ENCODE data around the gene HOXC10.

The HOXC10 gene

GRCh38 chr12:54002278-54002914 lies 17.4 kb downstream of the HOXC10 start:
- no peak for DNase-seq (ENCODE audit: low read depth in 2 of 3, low spot score in 2 of 3)

DNA sequence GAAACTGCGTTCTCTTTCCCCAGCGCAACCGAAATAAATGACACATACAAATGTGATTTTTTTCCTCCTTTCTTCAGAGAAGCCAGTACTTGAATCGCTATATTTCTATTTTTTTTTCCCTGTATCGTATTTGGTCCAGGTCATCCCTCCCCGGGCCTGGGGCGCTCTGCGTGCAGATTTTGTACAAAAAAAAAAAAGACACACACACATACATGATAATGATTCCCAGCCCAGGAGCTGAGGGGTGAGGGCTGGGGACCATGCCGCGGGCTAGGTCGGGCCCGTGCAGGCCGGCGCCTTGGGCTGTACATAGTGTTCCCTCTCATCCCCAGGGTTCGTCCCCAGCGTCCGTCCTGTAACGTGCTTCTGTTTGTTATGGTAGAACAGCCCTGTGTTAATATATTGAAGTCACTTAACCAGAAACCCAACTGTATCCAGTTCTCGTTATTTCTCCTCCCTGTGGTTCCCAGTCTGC lies 18.0 kb downstream of the HOXC10 start:
- DNase-seq (ENCODE audit: low read depth in 2 of 3, low spot score in 2 of 3), result no peak

DNA sequence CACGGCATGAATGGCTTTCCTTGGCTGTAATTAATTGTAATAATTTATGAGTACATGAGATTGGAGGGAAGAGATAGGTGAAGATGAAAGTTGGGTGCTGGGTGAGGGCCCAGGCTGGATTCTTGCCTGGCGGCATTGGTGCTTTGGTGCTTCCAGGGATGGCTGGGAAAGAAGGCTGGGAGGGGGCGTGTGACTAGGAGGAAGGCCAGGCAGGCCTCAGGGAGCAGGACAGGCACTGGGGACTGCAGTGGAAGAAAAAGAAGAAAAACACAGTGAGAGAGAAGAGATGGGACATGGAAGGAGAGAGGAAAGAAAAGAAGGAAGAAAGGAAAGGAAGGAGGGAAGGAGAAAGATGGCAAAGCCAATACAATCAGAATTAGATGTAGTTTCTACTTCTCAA lies 18.7 kb downstream of the HOXC10 start:
- no peak for DNase-seq (ENCODE audit: low read depth in 2 of 3, low spot score in 2 of 3)

DNA sequence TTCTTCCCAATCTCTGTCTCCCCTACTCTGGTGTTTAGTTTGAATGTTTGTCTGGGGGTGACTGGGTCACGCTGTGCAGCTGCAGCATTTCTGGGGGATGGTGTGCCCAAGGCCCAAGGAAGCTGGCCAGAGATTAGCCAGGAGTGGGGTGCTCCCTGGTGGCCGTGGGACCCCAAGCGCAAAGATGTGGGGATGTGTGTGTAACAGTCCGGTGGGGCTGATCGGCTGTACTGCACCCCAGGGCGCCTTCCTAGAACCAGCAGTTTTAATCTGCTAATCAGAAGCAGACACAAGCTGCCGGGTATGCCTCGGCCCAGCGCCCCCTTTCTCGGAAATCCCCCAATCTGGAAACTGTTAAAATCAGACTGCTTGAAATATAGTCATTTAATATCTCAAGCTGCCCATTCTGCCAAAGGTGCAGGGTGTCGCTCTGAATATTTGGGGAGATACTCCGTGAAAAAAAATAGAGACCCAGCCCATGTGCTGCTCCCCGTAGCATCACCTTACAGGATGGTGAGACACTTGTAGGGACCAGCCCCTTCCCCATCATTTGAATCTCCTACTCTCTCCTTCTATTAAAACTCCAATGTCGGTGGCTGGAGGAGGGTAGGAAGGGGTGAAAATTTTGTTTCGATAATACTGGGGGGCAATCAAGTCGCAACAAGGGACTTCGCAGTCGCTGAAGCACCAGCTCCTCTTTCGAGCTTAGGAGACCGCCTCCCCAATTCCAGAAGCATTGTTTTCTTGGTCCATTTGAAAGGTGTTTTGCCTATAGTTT lies 19.3 kb downstream of the HOXC10 start:
- DNase-seq (ENCODE audit: low read depth in 2 of 3, low spot score in 2 of 3), result no peak

GRCh38 chr12:54004841-54005530 lies 20.0 kb downstream of the HOXC10 start:
- no peak for DNase-seq (ENCODE audit: low read depth in 2 of 3, low spot score in 2 of 3)

DNA sequence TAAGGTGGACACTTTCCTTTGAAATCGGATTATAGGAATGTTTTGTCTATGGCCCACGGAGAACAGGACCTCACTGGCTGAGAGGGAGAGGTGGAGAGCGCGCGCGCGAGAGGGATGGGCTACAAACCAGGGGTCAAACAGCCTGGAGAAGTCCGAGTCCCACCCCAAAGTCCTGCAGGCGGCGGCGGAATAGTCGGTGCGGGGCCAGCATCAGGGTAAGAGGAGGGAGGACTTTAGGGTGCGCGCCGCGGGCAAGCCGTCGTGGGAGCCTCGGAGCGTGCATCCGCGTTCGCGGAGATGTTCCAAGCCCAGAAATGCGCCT lies 20.5 kb downstream of the HOXC10 start:
- no peak for DNase-seq (ENCODE audit: low read depth in 2 of 3, low spot score in 2 of 3)

- DNase-seq (ENCODE audit: low read depth in 2 of 3, low spot score in 2 of 3), result peak; percentile 45 to 87 (median 87)
Observed at GRCh38 chr12:54005853-54006558, 21.1 kb downstream of the HOXC10 start.

- DNase-seq (ENCODE audit: low read depth in 2 of 3, low spot score in 2 of 3), result no peak
Observed at GRCh38 chr12:54006559-54007220, 21.7 kb downstream of the HOXC10 start.

DNA sequence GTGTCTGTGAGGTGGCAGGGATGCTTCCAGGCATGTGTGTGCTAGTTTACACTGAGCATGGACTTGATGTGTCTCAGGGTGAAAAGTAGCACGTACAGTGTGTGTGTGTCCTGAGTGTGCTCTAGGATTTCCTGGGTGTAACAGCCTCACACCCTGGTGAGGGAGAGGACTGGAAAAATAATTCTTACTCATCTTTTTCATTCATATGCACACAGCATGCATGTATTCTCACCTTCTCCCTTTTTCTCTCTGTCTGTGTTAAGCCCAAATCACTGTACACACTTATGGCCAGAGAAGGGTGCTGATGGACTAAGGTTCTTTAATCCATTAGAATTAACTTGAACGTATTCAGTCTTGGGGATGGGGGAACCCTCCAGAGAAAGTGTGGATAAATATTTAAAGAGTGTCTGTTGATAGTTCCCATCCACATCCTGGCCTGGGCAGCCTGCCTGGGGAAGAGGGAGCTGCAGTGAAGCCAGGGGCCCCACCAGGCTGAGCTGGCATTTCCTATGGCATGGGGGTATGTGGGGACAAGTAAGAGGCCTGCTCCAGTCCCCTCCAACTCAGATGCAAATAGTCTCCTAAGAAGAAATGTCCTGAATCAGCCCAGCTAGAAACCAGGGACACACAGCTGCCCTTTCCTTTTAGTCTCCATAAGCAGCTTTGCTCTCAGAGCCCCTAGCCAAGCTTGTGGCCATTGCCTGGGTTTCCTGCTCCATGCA lies 22.8 kb downstream of the HOXC10 start:
- no peak for DNase-seq (ENCODE audit: low read depth in 2 of 3, low spot score in 2 of 3)

GRCh38 chr12:54008260-54008552 lies 23.3 kb downstream of the HOXC10 start:
- no peak for DNase-seq (ENCODE audit: low read depth in 2 of 3, low spot score in 2 of 3)

DNA sequence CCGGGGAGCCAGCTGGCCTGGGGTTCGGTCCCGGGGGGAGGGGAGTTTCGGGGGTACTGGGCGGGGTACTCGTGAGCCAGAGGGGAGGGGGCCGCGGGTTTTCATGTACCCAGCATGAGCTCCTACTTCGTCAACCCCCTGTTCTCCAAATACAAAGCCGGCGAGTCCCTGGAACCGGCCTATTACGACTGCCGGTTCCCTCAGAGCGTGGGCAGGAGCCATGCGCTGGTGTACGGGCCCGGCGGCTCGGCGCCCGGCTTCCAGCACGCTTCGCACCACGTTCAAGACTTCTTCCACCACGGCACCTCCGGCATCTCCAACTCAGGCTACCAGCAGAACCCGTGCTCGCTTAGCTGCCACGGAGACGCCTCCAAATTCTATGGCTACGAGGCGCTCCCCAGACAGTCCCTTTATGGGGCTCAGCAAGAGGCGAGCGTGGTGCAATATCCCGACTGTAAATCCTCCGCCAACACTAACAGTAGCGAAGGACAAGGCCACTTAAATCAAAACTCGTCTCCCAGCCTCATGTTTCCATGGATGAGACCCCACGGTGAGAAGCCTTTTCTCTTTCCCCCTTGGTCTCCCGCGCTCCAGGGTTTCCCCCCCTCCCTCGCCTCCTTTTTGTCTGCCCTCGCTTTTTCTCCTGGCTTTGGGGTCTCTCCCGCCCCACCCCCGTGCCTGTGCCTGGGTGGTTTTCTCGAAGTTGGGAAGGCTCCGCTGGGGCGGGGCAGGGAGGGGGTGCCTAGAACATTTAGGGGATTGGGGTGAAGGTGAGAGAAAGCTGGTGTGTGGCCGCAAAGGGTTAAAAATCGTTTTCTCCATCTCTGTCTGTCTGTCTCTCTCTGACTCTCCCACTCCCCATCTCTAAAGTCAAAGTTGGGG lies 24.5 kb downstream of the HOXC10 start:
- DNase-seq (ENCODE audit: low read depth in 2 of 3, low spot score in 2 of 3), result no peak

DNA sequence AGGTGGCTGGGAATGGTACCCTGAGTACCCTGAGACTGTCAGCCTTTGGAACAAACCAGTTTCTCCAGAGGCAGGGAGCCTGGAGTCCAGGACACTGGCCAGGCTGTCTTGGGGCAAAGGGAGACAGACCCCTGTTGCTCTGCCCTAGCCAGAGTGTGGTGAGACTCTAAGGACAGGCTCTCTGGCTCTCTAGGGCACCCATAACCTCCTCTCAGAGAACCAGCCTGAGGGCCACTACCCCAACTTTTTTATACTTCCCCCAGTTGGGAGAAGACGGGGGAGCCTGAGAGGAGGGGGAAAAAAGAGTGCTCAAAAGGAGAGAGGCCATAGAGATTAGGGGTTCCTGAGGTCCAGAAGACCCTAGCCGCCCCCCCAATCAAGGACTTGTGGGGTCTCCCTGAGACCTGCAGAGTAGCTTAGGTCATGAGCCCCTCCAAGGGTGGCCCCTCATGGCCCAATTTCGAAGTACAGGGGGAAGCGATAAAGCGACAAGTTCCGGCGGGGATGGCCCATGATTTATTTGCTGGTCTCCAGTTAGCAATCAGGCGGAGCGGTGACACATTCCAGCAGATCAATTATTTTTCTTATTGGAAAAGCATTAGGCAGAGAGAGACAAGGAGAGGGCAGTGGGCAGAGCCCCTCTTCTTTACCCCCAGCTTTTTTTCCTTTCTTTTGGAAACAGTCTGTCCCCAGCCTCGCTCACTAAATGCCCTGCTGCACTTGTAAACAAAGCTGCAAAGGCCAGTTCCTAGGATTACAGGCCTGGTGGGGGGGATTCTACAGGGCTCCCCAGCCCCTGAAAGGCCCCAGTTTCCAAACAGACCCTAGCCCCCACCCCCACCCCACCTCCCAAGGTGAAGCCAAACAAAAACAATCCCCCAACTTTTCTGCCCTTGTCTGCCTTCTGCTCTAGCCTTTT lies 25.4 kb downstream of the HOXC10 start:
- DNase-seq (ENCODE audit: low read depth in 2 of 3, low spot score in 2 of 3), result no peak

DNA sequence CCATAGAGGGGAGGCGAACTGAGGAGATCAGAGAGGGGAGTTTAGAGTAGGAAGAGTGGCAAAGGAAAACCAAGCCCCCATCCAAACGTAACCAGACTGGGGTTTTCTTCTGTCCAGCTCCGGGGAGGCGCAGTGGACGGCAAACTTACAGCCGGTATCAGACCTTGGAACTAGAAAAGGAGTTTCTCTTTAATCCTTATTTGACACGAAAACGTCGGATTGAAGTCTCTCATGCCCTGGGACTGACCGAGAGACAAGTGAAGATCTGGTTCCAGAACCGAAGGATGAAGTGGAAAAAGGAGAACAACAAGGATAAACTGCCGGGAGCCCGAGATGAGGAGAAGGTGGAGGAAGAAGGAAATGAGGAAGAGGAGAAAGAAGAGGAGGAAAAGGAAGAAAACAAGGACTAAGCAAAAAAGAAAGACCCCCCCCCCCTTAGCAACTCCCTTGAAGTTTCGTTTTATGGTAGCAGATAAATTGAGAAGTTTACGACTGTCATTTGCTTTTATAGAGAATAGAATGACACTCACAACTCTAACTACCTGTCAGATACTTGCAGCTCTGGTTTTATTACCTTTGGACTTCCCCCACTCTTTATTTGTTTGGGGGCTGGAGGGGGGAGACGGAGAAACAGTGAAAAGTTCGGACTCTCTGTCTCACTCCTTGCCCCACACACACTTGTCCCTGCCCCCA lies 26.2 kb downstream of the HOXC10 start:
- no peak for DNase-seq (ENCODE audit: low read depth in 2 of 3, low spot score in 2 of 3)

DNA sequence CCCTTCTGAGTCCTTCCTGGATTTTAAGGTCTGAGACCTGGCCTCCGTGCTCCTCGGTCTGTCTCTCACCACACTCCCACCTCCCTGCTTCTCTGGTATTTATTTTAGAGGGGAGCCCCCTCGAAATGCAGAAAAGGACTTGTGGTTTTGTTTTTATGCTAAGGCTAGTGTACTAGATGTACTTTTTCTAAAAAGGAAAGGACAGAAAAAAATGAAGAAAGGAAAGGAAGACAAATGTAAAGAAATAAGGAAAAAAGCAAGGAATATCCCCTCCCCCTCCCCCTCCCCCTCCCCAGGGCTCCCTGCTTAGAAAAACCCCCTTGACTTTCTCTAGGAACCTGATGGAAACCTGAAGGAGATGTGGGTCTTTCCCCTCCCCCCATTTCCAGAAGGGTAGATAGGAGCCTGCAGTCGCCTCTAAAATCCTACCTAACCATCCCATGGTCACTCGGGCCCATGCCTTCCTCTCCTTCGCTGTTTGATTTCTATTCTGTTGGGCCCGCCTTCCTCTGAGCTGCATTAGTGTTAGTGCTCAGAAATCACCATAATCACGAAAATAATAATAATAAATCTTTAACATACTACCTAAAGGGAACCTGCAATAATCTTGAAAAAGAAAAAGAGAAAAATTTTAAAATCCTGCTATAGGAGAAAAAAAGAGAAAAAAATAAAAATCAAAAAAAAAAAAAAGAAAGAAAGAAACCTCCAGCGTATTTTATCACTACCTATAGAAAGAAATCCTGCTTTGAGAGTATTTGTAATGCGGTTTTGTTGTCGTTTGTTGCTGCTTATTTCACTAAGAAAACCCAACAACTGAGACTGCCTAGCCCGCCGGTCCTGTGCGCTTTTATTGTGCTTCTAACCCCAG lies 27.0 kb downstream of the HOXC10 start:
- DNase-seq (ENCODE audit: low read depth in 2 of 3, low spot score in 2 of 3), result no peak

GRCh38 chr12:54012631-54013409 lies 27.9 kb downstream of the HOXC10 start:
- DNase-seq (ENCODE audit: low read depth in 2 of 3, low spot score in 2 of 3), result no peak

GRCh38 chr12:54014377-54015017 lies 29.6 kb downstream of the HOXC10 start:
- DNase-seq (ENCODE audit: low read depth in 2 of 3, low spot score in 2 of 3), result no peak
